GM12878 (cell line): ENCODE measurements around the gene PPP4R1. TPM values are rescaled to one million over a fixed set of nuclear protein-coding genes. Genes with fewer than 3 reads are reported as not detected.

Experiments used
- ATAC-seq: fragments of 200-7000 bp; cut with Tn5 transposase; 3 replicates; pipeline ENCODE4 v1.9.1; 2020; ENCODE audit warnings: mild to moderate bottlenecking, moderate library complexity
- BruUV-seq: library from RNA; stranded (reverse); fragments of 400-500 nt; replicated peaks from 2 replicates; lab custom pipeline; 2021; lab: Mats Ljungman, UMichigan
- CTCF ChIA-PET: fragments of 300-600 bp; sonication (Branson Sonifier 250); formaldehyde crosslinking; extraction: SDS; loops from one replicate; lab custom pipeline; 2021; ENCODE audit warnings: inconsistent platforms; lab: Yijun Ruan, JAX
- POLR2A ChIA-PET: fragments of 350-600 bp; formaldehyde crosslinking; extraction: SDS; loops from one replicate; lab custom pipeline; 2021; ENCODE audit warnings: inconsistent platforms; lab: Charles Lee
- RAD21 ChIA-PET: fragments of 300-600 bp; sonication (Branson Sonifier 250); formaldehyde crosslinking; loops from one replicate; lab custom pipeline; 2023; ENCODE audit warnings: antibody characterized with exemption; ENCODE audit not compliant: unreplicated experiment; lab: Charles Lee
- SMC1A ChIA-PET: fragments of 300-600 bp; sonication (Branson Sonifier 250); formaldehyde crosslinking; loops from one replicate; lab custom pipeline; 2023; ENCODE audit not compliant: unreplicated experiment, uncharacterized antibody; lab: Charles Lee
- DNase-seq: peaks from one replicate; pipeline ENCODE4 v3.0.0-alpha.2; 2011; ENCODE audit warnings: low read depth, low spot score
- FAIRE-seq: peaks from 3 replicates; lab custom pipeline; 2011; peaks lifted over from hg19 to GRCh38; lab: Jason Lieb, UNC
- H2AFZ ChIP-seq: 2 replicates; pipeline ENCODE4 v1.6.0; 2011; ENCODE audit warnings: low read depth, low read length, control low read depth; ENCODE audit not compliant: control insufficient read depth
- H3K27ac ChIP-seq: 2 replicates; pipeline ENCODE4 v1.5.1; 2011; ENCODE audit warnings: control low read depth; ENCODE audit not compliant: control insufficient read depth, insufficient read depth
- H3K27me3 ChIP-seq, 2 experiments: replicated peaks in 1 of 2; 2 replicates each; pipeline versions ENCODE4 v1.6.0 to v1.6.1; 2011; ENCODE audit warnings: low read length in 1 of 2; ENCODE audit not compliant: control insufficient read depth in 2 of 2, insufficient read depth in 2 of 2
- H3K36me3 ChIP-seq, 2 experiments: 2 replicates each; pipeline ENCODE4 v1.5.1; 2011; ENCODE audit warnings: low read length in 1 of 2; ENCODE audit not compliant: control insufficient read depth in 2 of 2, insufficient read depth in 2 of 2
- H3K4me1 ChIP-seq: 2 replicates; pipeline ENCODE4 v1.6.1; 2011; ENCODE audit warnings: mild to moderate bottlenecking, low read length, moderate library complexity, mixed read lengths; ENCODE audit not compliant: control insufficient read depth, insufficient read depth
- H3K4me2 ChIP-seq: 2 replicates; pipeline ENCODE4 v1.6.0; 2011; ENCODE audit warnings: control low read depth; ENCODE audit not compliant: control insufficient read depth, insufficient read depth
- H3K4me3 ChIP-seq: fragments of 200-600 bp; sonication (generic); 2 replicates; pipeline ENCODE4 v1.5.1; 2016
- H3K79me2 ChIP-seq: 2 replicates; pipeline ENCODE4 v1.6.0; 2011; ENCODE audit warnings: low read length; ENCODE audit not compliant: control insufficient read depth, insufficient read depth
- H3K9ac ChIP-seq: 2 replicates; pipeline ENCODE4 v1.8.0; 2011; ENCODE audit warnings: low read length, control low read depth, mixed read lengths; ENCODE audit not compliant: control insufficient read depth, insufficient read depth
- H3K9me3 ChIP-seq: replicated peaks from 3 replicates; pipeline ENCODE4 v1.5.1; 2011; ENCODE audit warnings: mild to moderate bottlenecking, low read length; ENCODE audit not compliant: control insufficient read depth, insufficient read depth
- H4K20me1 ChIP-seq: 2 replicates; pipeline ENCODE4 v1.6.0; 2011; ENCODE audit not compliant: control insufficient read depth, insufficient read depth
- ASH2L ChIP-seq: fragments of 300-600, 200-600 bp; sonication (generic); IDR thresholded peaks from 2 replicates; pipeline ENCODE4 v1.6.1; 2017; ENCODE audit warnings: low read depth, mild to moderate bottlenecking, borderline replicate concordance
- BACH1 ChIP-seq: fragments of 450-650 bp; IDR thresholded peaks from 2 replicates; pipeline ENCODE4 v1.6.1; 2017; ENCODE audit warnings: mild to moderate bottlenecking, borderline replicate concordance
- BHLHE40 ChIP-seq, 2 experiments: fragments of 450-650 bp in 1 of 2; IDR thresholded peaks; 2 replicates each; pipeline ENCODE4 v1.6.1; 2011 to 2017; ENCODE audit warnings: low read depth in 2 of 2, borderline replicate concordance in 1 of 2, improper control_type of control experiment in 1 of 2, low read length in 1 of 2, mild to moderate bottlenecking in 1 of 2
- BRCA1 ChIP-seq: IDR thresholded peaks from 2 replicates; pipeline ENCODE4 v1.6.1; 2011; ENCODE audit warnings: low read depth, low read length, improper control_type of control experiment
- CBX5 ChIP-seq: sonication (generic); IDR thresholded peaks from 2 replicates; pipeline ENCODE4 v1.6.1; 2016; ENCODE audit warnings: low read depth, moderate library complexity, mild to moderate bottlenecking, inconsistent platforms
- EGR1 ChIP-seq, 2 experiments: IDR thresholded peaks; 1 replicate in 1 of 2; 2 replicates in 1 of 2; pipeline ENCODE4 v1.6.1; 2011 to 2012; ENCODE audit warnings: low read depth in 2 of 2, low read length in 2 of 2, borderline replicate concordance in 1 of 2, mild to moderate bottlenecking in 1 of 2, moderate library complexity in 1 of 2
- EP300 ChIP-seq, 2 experiments: fragments of 150-350 bp in 1 of 2; IDR thresholded peaks; 2 replicates each; pipeline ENCODE4 v1.6.1; 2011 to 2012; ENCODE audit warnings: low read depth in 2 of 2, low read length in 2 of 2, borderline replicate concordance in 1 of 2, improper control_type of control experiment in 1 of 2, inconsistent platforms in 1 of 2; ENCODE audit not compliant: control insufficient read depth in 1 of 2
- FOXK2 ChIP-seq: fragments of 450-650 bp; IDR thresholded peaks from 2 replicates; pipeline ENCODE4 v1.6.1; 2017; ENCODE audit warnings: mild to moderate bottlenecking, moderate library complexity
- FOXM1 ChIP-seq: IDR thresholded peaks from 2 replicates; pipeline ENCODE4 v1.6.1; 2012; ENCODE audit warnings: low read depth, mild to moderate bottlenecking, inconsistent platforms, low read length, moderate library complexity
- IRF4 ChIP-seq: IDR thresholded peaks from 2 replicates; pipeline ENCODE4 v1.6.1; 2011; ENCODE audit warnings: low read depth, low read length
- MXI1 ChIP-seq: fragments of 150-350 bp; IDR thresholded peaks from 2 replicates; pipeline ENCODE4 v1.6.1; 2011; ENCODE audit warnings: low read depth, mild to moderate bottlenecking, inconsistent platforms, low read length, improper control_type of control experiment
- RB1 ChIP-seq: fragments of 450-650 bp; formaldehyde crosslinking; IDR thresholded peaks from 2 replicates; pipeline ENCODE4 v1.6.1; 2017; ENCODE audit warnings: mild to moderate bottlenecking, borderline replicate concordance
- SP1 ChIP-seq: IDR thresholded peaks from one replicate; pipeline ENCODE4 v1.6.1; 2011; ENCODE audit warnings: low read depth, low read length
- SUZ12 ChIP-seq: fragments of 200-600 bp; sonication (generic); IDR thresholded peaks from one replicate; pipeline ENCODE4 v1.6.1; 2018; ENCODE audit warnings: antibody characterized with exemption, mild to moderate bottlenecking; ENCODE audit not compliant: unreplicated experiment
- TBL1XR1 ChIP-seq: IDR thresholded peaks from 2 replicates; pipeline ENCODE4 v1.6.1; 2012; ENCODE audit warnings: low read depth, low read length, improper control_type of control experiment
- ZNF217 ChIP-seq: fragments of 450-650 bp; IDR thresholded peaks from 2 replicates; pipeline ENCODE4 v1.6.1; 2017; ENCODE audit warnings: antibody characterized with exemption, mild to moderate bottlenecking
- ZNF274 ChIP-seq: IDR thresholded peaks from one replicate; pipeline ENCODE4 v1.8.0; 2011; ENCODE audit not compliant: insufficient read length, insufficient read depth
- ZSCAN29 ChIP-seq: fragments of 450-650 bp; IDR thresholded peaks from 2 replicates; pipeline ENCODE4 v1.6.1; 2017; ENCODE audit warnings: mild to moderate bottlenecking, moderate library complexity
- WGBS: methylation state at CpG from one replicate; pipeline ENCODE4 v1.1.6; 2016; ENCODE audit warnings: low lambda C conversion rate; ENCODE audit not compliant: insufficient replicate concordance, insufficient coverage; ENCODE audit errors: missing lambda C conversion rate; 5-methylcytosine and 5-hydroxymethylcytosine counted together
- in situ Hi-C: fragments of 300-500 bp; cut with MboI; formaldehyde crosslinking; loops from 9 replicates; pipeline ENCODE4 v1.14.3; 2018; ENCODE audit warnings: mixed read lengths
- intact Hi-C: fragments of 100-400 bp; cut with micrococcal nuclease; formaldehyde crosslinking; loops from one replicate; pipeline ENCODE4 v1.14.2; 2022; ENCODE audit not compliant: unreplicated experiment
- polyA plus RNA-seq, 11 experiments: library from polyadenylated mRNA; depleted of rRNA in 4 of 11; unstranded in 6 of 11; stranded (reverse) in 5 of 11; fragments of >200 nt; fragmentation: Nextera tagmentation in 4 of 11; fragmentation: Illumina TruSeq in 1 of 11; extraction: Ambion mirVana in 4 of 11; extraction: Trizol in 1 of 11; gene quantifications; 1 replicate in 1 of 11; 2 replicates in 10 of 11; pipeline versions ENCODE4 v1.2.1 to v1.2.3, GENCODE V29; 2011 to 2016; ENCODE audit warnings: inconsistent platforms in 2 of 11, missing spikeins in 2 of 11, low read depth in 1 of 11
- total RNA-seq, 4 experiments: library from RNA; depleted of rRNA in 3 of 4; stranded (reverse); fragments of >200 nt in 3 of 4; fragmentation: Illumina TruSeq in 1 of 4; extraction: Trizol in 1 of 4; gene quantifications; 2 replicates each; pipeline versions ENCODE4 v1.2.1 to v1.2.3, GENCODE V29; 2013 to 2021

The PPP4R1 gene
- total and polyA plus RNA-seq, 10 of the 15 experiments (the other 5 are each of a cell fraction or from before 2014, with no cell fraction given), result 10.9 to 44.4 (median 26.0) TPM

GRCh38 chr18:9599328-9599727 lies 15.0 kb downstream of the PPP4R1 start:
- in situ Hi-C loops, result no loop called here

DNA sequence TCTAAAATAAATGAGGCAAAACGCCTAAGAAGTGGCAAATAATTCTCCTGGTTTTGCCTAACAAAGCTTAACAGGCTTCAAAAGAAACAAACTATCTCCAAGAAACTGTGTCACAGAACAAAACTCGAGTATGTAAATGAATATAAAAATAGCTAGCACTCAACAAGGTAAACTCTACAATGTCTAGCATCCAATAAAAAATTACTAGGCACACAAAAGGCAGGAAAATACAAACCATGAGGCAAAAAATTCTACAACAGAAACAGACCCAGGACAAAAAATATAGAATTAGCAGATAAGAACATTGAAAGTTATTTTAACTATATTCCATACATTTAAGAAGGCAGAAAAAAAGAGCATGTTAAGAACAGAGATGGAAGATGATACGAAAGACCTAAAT lies 16.8 kb downstream of the PPP4R1 start:
- ChIA-PET RAD21 (no interaction called here), SMC1A (interaction anchor here (0.7 to 0.8 kb wide), 2 partner anchors 14 to 19 kb away, joined by 3 to 4 read pairs; no protein-coding TSS in a partner anchor), CTCF (interaction anchor here (3.8 kb wide), 1 partner anchor 11 kb away, joined by 16 read pairs; no protein-coding TSS in a partner anchor), POLR2A (interaction anchor here (0.6 kb wide), 1 partner anchor 72 kb away, joined by 3 read pairs; no protein-coding TSS in a partner anchor)
- H3K4me1 ChIP-seq, result peaks cover 14% of the 10 kb centered on the region
- FAIRE-seq (no peak), DNase-seq (no peak), ATAC-seq (no peak)
- no peaks in the 10 kb centered on the region for H4K20me1 ChIP-seq
- H3K27me3 ChIP-seq, result no peaks in the 10 kb centered on the region
- H3K79me2 ChIP-seq, result peaks cover 2% of the 10 kb centered on the region
- no TSS peak for BruUV-seq
- in situ Hi-C loops, result no loop called here
- peaks cover 0 to 5% of the 10 kb centered on the region in 2 experiments; a peak in 1 of 4 replicates for H3K36me3 ChIP-seq
- no peak for TF ChIP-seq BACH1
- TF ChIP-seq RB1, result no peak
- TF ChIP-seq MXI1, result no peak
- no peak for TF ChIP-seq IRF4
- no peak for TF ChIP-seq ZNF217
- TF ChIP-seq ZSCAN29, result no peak
- no peak for TF ChIP-seq ASH2L
- TF ChIP-seq SP1, result no peak
- no peak for TF ChIP-seq EGR1 (IDR thresholded peaks at IDR 0.05; ENCODE audit: borderline replicate concordance in 1 of 2, low read depth in 2 of 2, low read length in 2 of 2)
- TF ChIP-seq ZNF274, result no peak
- WGBS, result 96% methylated on average over 3 of the region's 3 CpGs
- H2AFZ ChIP-seq, result no peak overlapping the region
- no peak overlapping the region for H3K9ac ChIP-seq
- no peak overlapping the region for H3K4me3 ChIP-seq
- H3K27ac ChIP-seq, result no peak overlapping the region
- peaks cover 2% of the 10 kb centered on the region; the same call in 2 of the 3 replicates for H3K9me3 ChIP-seq
- intact Hi-C loops, result no loop called here
- H3K4me2 ChIP-seq, result no peak overlapping the region

More at GRCh38 chr18:9599328-9599727, 15.0 kb downstream of the PPP4R1 start:
- no peak overlapping the region for H3K27ac ChIP-seq
- H2AFZ ChIP-seq, result no peak overlapping the region
- H3K36me3 ChIP-seq, result no peaks in the 10 kb centered on the region
- SMC1A ChIA-PET, result interaction anchor here (1.2 to 2.1 kb wide), 2 partner anchors 10 to 12 kb away, joined by 3 to 11 read pairs; no protein-coding TSS in a partner anchor
- TF ChIP-seq SUZ12 (no peak), BRCA1 (no peak), CBX5 (no peak), EP300 (IDR thresholded peaks at IDR 0.05; ENCODE audit: borderline replicate concordance in 1 of 2, control insufficient read depth in 1 of 2, low read depth in 2 of 2, low read length in 2 of 2) (no peak), ZSCAN29 (no peak), TBL1XR1 (no peak), BHLHE40 (IDR thresholded peaks at IDR 0.05; ENCODE audit: borderline replicate concordance in 1 of 2, low read depth in 2 of 2, low read length in 1 of 2) (no peak), FOXM1 (no peak), FOXK2 (no peak)
- TF ChIP-seq, all 136 proteins: peak for 0
- DNase-seq (no peak), FAIRE-seq (no peak), ATAC-seq (no peak)
- Histone ChIP-seq H3K79me2 (peaks cover 4% of the 10 kb centered on the region), H3K4me1 (peaks cover 13% of the 10 kb centered on the region), H3K4me2 (no peak overlapping the region), H4K20me1 (no peaks in the 10 kb centered on the region), H3K4me3 (no peak overlapping the region), H3K27me3 (no peaks in the 10 kb centered on the region), H3K9me3 (peaks cover 2% of the 10 kb centered on the region), H3K9ac (no peak overlapping the region)
- intact Hi-C loops, result no loop called here
- BruUV-seq, result no TSS peak
- POLR2A ChIA-PET, result no interaction called here
- RAD21 ChIA-PET, result no interaction called here
- CTCF ChIA-PET, result interaction anchor here (1.7 to 3.8 kb wide), 2 partner anchors 10 to 13 kb away, joined by 6 to 16 read pairs; no protein-coding TSS in a partner anchor
